ENCODE measurements around the gene DLG2.

GRCh38 chr11:84056653-84057376 is 1570.3 kb downstream of the DLG2 start:
- TF ChIP-seq CTCF (conservative IDR thresholded peaks at IDR 0.05; ENCODE audit: low read length) (no peak), EZH2phosphoT487 (IDR thresholded peaks at IDR 0.05; ENCODE audit: borderline replicate concordance, low read depth, low read length) (no peak)
